ENCODE measurements around the gene AXIN2. TPM values are rescaled to one million over a fixed set of nuclear protein-coding genes. Genes with fewer than 3 reads are reported as not detected.

Gene AXIN2
- total RNA-seq, 1 experiment from 2014 or later, result 2.4 TPM

DNA sequence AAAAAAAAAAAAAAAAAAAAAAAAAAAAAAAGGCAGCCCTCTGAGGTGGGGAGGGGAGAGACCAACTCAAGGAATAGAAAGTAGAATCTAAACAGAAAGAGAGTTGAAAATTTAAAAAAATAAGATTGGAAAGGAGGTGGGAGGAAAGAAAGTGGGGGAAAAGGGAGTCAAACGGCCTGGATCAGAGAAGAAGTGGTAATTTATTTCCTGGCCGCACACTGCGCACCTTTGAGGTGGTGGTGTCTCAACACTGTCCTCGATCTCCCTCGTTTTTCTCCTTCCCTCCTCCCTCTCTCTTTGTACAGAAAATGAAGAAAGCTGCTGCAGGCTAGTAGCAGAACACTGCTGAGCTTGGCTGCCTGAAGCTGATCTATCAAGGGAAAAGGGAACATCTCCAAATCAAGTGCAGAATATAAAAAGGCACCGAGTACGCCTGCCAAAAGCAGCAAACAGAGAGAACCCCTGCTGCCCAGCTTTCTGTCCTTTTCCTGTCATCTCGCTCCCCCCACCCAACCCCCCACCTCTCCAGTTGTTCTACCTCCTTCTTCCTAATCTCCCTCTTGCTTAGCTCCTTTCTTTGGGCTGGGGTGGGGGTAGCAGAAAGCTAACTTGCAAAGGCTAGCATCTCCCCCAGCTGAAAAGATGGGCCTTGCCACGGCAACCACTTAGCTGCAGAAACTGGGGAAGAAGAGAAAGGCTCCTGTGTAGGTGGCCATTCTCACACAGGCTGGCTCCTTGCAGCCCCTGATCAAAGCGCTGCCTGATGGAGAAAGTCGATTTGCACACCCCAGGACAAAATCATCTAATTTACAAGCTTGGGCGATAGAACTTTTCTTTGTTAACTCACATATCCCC is 22.5 kb downstream of the AXIN2 start:
- intact Hi-C loops (cut with micrococcal nuclease; ENCODE audit: unreplicated experiment), result no loop called here
- ATAC-seq, result no peak
- DNase-seq (ENCODE audit: low read depth, low spot score), result no peak
- Histone ChIP-seq H3K36me3 (ENCODE audit: control insufficient read depth, insufficient read depth, low read length) (no peaks in the 10 kb centered on the region), H3K9me3 (ENCODE audit: control insufficient read depth, insufficient read depth, low read depth, low read length) (no peaks in the 10 kb centered on the region), H3K4me3 (ENCODE audit: low read depth in 2 of 2, low read length in 2 of 2) (no peak overlapping the region), H3K27me3 (ENCODE audit: control insufficient read depth, insufficient read depth, low read length) (no peaks in the 10 kb centered on the region), H3K27ac (ENCODE audit: low read length) (no peak overlapping the region), H3K4me1 (ENCODE audit: control insufficient read depth, insufficient read depth, low read length) (no peaks in the 10 kb centered on the region; the same call in 1 of the 2 replicates)
- ChIA-PET POLR2A (no interaction called here), CTCF (no interaction called here)
- in situ Hi-C loops (cut with HindIII; ENCODE audit: low pct_unique_long_range_greater_than_20kb, low sequenced_read_pairs), result no loop called here
- BruUV-seq (replicated peaks), result no TSS peak
- TF ChIP-seq, protein P1, sequence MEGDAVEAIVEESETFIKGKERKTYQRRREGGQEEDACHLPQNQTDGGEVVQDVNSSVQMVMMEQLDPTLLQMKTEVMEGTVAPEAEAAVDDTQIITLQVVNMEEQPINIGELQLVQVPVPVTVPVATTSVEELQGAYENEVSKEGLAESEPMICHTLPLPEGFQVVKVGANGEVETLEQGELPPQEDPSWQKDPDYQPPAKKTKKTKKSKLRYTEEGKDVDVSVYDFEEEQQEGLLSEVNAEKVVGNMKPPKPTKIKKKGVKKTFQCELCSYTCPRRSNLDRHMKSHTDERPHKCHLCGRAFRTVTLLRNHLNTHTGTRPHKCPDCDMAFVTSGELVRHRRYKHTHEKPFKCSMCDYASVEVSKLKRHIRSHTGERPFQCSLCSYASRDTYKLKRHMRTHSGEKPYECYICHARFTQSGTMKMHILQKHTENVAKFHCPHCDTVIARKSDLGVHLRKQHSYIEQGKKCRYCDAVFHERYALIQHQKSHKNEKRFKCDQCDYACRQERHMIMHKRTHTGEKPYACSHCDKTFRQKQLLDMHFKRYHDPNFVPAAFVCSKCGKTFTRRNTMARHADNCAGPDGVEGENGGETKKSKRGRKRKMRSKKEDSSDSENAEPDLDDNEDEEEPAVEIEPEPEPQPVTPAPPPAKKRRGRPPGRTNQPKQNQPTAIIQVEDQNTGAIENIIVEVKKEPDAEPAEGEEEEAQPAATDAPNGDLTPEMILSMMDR (IDR thresholded peaks at IDR 0.05), result no peak

DNA sequence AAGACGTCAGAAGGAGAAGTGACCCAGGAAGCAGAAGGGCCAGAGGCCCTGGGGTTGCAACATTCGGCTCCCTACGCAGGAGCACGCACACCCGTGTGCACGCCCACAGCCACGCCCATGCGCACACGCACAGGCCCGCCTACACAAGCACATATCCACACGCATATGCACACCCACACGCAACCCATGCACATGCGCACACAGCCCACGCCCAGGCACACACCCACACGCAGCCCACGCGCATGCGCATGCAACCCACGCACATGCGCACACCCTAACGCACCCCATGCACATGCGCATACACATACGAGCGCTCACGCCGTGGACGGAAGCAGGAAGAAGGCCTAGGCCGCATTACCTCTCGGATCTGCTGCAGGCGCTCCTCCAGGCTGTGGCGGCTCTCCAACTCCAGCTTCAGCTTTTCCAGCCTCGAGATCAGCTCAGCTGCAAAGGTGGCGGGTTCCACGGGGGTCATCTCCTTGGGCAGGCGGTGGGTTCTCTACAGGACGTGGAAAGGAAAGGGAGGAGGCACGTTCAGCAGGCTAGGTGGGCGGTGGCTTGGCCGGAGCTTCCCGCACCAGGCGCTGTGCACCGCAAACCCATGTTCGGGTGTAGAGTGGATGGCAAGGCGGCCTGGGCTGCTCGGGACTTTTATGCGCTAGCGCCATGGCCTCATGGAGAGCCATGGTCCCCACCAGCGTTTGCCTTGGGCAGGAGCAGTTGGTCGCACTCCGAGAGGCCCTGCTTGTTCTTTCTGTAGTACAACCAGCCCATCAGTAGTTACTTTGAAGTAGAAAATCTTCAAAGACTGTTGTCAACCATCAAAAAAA is 23.4 kb downstream of the AXIN2 start:
- intact Hi-C loops (cut with micrococcal nuclease; ENCODE audit: unreplicated experiment) (no loop called here), in situ Hi-C loops (cut with HindIII; ENCODE audit: low pct_unique_long_range_greater_than_20kb, low sequenced_read_pairs) (no loop called here)
- TF ChIP-seq TCF7L2 (IDR thresholded peaks at IDR 0.05; ENCODE audit: low read depth, low read length) (no peak), SIN3A (IDR thresholded peaks at IDR 0.05; ENCODE audit: borderline replicate concordance, insufficient read depth, low read depth, low read length) (no peak), POLR2AphosphoS5 (IDR thresholded peaks at IDR 0.05; ENCODE audit: low read depth, low read length) (no peak)
- TF ChIP-seq, protein P1 (IDR thresholded peaks at IDR 0.05), result no peak
- TF ChIP-seq, protein P2, sequence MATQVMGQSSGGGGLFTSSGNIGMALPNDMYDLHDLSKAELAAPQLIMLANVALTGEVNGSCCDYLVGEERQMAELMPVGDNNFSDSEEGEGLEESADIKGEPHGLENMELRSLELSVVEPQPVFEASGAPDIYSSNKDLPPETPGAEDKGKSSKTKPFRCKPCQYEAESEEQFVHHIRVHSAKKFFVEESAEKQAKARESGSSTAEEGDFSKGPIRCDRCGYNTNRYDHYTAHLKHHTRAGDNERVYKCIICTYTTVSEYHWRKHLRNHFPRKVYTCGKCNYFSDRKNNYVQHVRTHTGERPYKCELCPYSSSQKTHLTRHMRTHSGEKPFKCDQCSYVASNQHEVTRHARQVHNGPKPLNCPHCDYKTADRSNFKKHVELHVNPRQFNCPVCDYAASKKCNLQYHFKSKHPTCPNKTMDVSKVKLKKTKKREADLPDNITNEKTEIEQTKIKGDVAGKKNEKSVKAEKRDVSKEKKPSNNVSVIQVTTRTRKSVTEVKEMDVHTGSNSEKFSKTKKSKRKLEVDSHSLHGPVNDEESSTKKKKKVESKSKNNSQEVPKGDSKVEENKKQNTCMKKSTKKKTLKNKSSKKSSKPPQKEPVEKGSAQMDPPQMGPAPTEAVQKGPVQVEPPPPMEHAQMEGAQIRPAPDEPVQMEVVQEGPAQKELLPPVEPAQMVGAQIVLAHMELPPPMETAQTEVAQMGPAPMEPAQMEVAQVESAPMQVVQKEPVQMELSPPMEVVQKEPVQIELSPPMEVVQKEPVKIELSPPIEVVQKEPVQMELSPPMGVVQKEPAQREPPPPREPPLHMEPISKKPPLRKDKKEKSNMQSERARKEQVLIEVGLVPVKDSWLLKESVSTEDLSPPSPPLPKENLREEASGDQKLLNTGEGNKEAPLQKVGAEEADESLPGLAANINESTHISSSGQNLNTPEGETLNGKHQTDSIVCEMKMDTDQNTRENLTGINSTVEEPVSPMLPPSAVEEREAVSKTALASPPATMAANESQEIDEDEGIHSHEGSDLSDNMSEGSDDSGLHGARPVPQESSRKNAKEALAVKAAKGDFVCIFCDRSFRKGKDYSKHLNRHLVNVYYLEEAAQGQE (IDR thresholded peaks at IDR 0.05; ENCODE audit: insufficient read depth in 1 of 2, low read depth in 2 of 2, low read length in 1 of 2), result no peak
- H3K4me3 ChIP-seq (ENCODE audit: low read depth in 2 of 2, low read length in 2 of 2), result no peak overlapping the region
- no peaks in the 10 kb centered on the region for H3K36me3 ChIP-seq (ENCODE audit: control insufficient read depth, insufficient read depth, low read length)
- POLR2A ChIA-PET, result no interaction called here
- ATAC-seq, result no peak
- no TSS peak for BruUV-seq (replicated peaks)
- CTCF ChIA-PET, result no interaction called here
- H3K4me1 ChIP-seq (ENCODE audit: control insufficient read depth, insufficient read depth, low read length), result no peaks in the 10 kb centered on the region; the same call in 1 of the 2 replicates
- H3K27me3 ChIP-seq (ENCODE audit: control insufficient read depth, insufficient read depth, low read length), result no peaks in the 10 kb centered on the region
- no peaks in the 10 kb centered on the region for H3K9me3 ChIP-seq (ENCODE audit: control insufficient read depth, insufficient read depth, low read depth, low read length)
- no peak overlapping the region for H3K27ac ChIP-seq (ENCODE audit: low read length)
- no peak for DNase-seq (ENCODE audit: low read depth, low spot score)
